Right forelimb (tissue), 1 donor: ENCODE data around the gene ATP6V0E2.
"Not testable (repeated sequence)": the region's sequence is repeated elsewhere in the genome, so short reads cannot be mapped to it uniquely, and the experiment has no call there.

Experiments
- DNase-seq: peaks from one replicate; pipeline ENCODE4 v3.0.0-alpha.2; 2018

The ATP6V0E2 gene

GRCh38 chr7:149873074-149873969, at the start of gene ATP6V0E2:
Gene ATP6V0E2 (plus strand): TSS chr7:149873969. CDS start chr7:149874066, 97 bp downstream.
- peak; percentile 93 for DNase-seq

DNA sequence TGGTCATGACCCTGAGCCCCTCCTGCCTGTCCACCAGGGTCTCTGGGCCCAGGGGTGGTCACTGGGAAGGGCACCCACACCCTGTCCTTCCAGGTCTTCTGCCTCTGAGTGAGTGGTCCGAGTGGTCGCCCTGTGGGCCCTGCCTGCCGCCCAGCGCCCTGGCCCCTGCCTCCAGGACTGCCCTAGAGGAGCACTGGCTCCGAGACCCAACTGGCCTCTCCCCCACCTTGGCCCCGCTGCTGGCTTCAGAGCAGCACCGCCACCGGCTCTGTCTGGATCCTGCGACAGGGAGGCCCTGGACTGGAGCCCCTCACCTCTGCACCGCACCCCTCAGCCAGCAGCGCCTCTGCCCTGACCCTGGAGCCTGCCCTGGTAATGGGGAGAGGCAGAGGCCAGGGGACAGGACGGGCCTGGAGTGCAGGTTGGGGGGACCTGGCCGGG, 49.4 kb upstream of the ATP6V0E2 start:
- no peak for DNase-seq

DNA sequence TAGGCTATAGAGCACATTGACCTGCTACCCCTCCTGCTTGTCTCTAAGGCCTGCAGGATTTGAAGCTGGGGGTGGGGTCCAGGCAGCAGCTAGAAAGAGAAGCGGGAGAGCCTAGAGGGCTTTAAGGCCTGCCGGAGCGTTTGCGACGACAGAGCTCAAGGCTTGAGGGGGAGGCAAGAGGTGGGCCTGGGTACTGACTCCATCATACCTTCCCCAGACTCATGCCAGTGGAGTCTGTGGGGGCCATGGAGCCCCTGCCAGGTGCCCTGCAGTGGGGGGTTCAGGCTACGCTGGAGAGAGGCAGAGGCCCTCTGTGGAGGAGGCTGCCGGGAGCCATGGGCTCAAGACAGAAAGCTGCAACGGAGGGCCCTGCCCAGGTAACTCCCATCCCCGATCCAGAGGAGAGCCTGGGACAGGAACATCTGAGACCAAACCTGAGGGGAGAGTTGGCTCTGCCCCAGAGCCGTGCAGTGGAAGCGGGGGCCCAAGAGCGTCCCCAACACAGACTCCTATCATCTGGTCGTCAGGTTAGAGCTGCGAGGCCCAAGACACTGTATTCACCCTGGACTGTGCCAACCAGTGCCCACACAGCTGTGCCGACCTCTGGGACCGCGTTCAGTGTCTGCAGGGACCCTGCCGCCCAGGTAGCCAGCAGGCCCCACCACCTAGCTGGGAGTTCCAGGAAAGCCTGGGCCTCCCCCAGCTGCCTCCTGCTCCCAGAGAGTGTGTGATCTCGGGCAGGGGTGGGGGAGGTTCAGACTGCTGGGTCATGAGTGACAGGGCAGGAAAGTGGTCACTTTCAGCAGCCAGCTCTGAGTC, 48.8 kb upstream of the ATP6V0E2 start:
- DNase-seq, result no peak

- DNase-seq, result no peak
These were observed 48.0 kb upstream of the ATP6V0E2 start for GRCh38 chr7:149825567-149826343.

DNA sequence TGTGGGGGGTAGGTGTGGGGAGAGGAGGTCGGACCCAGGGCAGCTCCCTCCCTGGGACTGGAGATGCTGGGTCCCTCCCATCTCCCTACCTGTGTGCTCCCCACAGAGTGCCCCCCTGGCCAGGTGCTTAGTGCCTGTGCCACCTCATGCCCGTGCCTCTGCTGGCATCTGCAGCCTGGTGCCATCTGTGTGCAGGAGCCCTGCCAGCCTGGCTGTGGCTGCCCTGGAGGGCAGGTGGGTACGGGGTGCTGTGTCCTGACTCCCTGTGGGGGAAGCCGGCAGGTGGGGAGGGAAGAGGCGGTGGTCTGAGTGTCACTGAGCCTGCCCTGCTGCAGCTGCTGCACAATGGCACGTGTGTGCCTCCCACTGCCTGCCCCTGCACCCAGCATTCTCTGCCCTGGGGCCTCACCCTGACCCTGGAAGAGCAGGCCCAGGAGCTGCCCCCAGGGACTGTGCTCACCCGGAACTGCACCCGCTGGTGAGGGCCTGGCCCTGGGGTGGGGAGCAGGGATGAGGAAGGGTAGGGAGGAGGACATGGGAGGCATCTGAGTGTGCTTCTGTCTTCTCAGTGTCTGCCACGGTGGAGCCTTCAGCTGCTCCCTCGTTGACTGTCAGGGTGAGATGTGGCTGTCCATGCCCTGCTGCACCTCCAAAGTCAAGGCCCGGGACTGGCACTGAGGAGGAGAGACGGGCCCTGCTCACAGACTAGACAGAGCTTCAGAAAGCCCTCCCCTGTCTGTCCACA, 47.3 kb upstream of the ATP6V0E2 start:
- no peak for DNase-seq

DNA sequence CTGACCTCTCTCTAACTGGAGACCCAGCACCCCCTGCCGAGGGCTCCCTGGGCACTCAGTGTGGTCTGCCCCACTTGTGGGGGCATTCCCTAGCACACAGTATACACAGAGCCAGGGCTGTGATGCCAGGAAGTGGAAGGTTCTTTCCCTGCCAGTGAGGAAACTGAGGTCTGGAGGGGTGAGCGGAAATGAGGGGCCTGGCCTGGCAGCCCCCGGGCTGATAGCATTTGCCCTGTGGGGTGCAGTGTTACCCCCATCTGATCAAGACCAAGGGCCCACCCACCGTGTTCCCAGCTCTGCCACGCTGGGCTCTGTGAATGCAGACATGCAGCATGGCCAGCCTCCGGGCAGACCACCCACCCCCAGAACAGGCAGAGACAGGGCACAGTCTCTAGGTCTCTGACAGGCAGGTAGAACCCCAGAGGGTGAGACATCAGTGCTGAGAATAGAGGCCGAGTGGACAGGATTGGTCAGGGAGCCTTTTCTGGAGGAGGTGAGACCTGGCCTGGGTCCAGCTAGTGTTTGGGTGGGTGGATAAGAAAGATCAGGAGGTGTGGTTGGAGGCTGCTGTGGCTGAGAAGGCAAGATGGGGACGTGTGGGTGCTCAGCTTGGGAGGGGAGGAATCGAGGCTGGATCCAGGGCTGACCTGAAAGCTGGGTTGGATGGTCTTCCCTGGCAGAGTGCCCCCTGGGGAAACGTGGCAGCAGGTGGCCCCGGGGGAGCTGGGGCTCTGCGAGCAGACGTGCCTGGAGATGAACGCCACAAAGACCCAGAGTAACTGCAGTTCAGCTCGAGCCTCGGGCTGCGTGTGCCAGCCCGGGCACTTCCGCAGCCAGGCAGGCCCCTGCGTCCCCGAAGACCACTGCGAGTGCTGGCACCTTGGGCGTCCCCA, 46.4 kb upstream of the ATP6V0E2 start:
- no peak for DNase-seq

- no peak for DNase-seq
These were observed 45.1 kb upstream of the ATP6V0E2 start for GRCh38 chr7:149828357-149829309.

DNA sequence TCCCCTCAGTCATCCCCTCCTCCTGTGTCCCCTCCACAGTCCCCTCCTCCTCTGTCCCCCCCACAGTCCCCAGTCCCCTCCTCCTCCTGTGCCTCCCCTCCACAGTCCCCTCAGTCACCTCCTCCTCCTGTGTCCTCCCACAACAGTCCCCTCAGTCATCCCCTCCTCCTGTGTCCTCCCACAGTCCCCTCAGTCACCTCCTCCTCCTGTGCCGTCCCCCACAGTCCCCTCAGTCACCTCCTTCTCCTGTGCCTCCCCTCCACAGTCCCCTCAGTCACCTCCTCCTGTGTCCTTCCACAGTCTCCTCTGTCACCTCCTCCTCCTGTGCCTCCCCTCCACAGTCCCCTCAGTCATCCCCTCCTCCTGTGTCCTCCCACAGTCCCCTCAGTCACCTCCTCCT, 43.2 kb upstream of the ATP6V0E2 start:
- not testable (repeated sequence) for DNase-seq

DNA sequence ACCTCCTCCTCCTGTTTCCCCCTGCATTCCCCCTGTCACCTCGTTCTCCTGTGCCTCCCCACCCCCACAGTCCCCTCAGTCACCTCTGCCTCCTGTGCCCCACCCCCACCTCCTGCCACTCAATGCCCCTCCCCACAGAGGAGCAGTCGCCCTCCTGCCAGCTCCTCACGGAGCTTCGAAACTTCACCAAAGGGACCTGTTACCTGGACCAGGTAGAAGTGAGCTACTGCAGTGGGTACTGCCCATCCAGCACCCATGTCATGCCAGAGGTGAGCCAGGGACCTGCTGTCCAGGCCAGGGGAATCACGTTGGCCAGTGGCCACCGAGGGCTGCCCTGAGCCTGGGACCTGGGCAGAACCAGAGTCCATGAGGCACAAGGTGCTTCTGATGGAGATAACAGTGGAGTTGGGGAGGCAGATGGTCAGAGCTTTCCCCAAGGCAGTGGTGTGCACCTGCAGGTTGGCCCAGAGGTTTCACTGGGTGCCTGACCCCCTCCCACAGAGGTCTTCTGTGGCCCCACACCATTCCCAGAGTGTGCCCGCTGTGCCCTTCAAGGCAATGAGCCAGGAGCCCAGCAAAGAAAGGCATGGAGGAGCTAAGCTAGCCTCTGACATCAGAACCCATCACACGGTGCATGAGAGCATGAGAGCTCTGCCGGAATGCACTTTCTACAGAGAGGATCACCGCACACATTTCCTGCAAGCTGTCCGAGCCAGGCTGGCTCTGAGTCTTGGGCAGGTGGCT, 42.6 kb upstream of the ATP6V0E2 start:
- no peak for DNase-seq

GRCh38 chr7:149831741-149832219, 42.0 kb upstream of the ATP6V0E2 start:
- no peak for DNase-seq

DNA sequence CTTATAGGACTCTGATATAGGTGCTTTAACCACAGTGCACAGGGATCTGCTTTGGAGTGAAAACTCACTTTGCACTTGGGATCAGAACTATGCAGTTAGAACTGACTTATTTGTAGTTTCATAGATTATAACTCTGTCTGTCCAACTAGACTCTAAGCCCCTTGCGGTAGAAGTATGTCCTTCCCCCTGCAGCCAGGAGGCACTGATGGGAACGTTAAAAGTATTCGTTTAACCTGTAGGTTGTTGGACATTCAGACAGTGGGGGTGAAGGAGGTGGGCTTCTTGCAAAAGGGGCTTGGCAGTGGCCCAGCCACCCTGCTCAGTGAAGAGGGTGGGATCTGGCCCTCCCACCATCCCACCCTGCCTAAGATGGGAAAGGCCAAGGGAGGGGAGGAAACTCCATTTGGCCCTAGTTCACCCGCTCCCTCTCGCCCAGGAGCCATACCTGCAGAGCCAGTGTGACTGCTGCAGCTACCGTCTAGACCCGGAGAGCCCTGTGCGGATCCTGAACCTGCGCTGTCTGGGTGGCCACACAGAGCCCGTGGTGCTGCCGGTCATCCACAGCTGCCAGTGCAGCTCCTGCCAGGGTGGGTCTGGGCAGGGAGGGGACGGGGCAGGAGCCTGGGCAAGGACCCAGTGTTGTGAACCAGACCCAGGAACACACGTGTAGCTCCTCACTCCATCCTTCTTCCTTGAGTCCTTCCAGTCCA, 41.3 kb upstream of the ATP6V0E2 start:
- no peak for DNase-seq

DNA sequence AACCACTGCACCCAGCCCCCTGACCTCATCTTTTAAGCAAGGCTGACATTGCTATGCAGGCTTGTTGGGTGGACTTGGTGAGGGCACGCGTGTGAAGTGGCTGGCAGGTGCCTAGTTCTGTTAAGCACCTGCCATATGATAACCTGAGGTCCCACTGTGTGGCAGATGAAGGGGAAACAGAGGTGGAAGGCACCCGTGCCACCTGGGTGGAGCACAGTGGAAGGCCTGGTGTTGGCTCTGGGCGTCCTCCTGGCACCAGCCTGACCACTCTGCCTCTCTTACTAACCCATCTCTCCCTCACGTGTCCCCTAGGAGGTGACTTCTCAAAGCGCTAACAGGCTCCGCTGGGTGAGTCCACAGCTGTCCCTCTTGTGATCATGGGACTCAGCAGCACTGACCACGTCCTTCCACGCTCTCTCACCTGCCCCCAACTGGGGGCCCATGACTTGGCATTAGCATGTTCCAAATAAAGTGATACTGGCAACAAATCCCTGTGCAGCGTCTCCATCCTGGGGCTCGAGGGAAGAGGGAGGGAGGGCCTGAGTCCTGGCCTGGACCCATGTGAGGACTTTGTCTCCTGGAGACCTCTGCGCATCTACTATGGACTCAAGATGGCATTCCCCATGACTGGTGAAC, 40.2 kb upstream of the ATP6V0E2 start:
- no peak for DNase-seq

DNA sequence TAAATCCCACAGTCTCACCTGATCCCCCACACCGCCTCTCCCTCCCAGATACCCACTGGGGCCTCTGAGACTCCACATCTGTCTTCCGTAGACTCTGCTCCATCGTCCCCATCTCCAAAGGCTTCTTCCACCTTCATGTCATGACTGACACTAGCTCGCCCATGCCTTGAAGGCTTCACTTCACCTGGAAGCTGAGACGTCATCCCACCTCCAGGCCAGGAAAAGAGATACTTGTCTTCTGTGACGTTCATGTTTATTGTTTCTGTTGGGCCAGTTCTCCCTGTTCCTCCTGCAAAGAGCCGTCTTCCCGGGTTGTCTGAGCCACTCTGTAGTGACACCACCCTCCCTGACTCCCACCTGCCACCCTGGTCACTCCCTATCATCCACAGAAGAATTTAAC, 39.2 kb upstream of the ATP6V0E2 start:
- no peak for DNase-seq

DNA sequence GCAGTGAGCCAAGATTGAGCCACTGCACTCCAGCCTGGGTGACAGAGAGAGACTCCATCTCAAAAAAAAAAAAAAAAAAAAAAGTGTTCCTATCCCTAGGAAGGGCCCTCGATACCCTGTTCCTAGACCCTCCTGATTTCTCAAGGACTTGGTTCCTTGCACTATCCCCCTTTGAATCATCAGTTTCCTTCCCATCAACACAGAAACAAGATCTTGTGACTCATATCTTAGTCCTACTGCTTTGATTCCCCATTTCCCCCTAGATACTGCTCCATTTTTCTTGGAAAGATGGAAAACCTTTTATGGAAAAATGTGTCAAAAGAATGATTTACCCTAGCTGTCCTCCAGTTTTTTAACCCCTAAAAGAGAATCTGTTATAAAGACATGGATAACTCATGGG, 37.3 kb upstream of the ATP6V0E2 start:
- no peak for DNase-seq

DNA sequence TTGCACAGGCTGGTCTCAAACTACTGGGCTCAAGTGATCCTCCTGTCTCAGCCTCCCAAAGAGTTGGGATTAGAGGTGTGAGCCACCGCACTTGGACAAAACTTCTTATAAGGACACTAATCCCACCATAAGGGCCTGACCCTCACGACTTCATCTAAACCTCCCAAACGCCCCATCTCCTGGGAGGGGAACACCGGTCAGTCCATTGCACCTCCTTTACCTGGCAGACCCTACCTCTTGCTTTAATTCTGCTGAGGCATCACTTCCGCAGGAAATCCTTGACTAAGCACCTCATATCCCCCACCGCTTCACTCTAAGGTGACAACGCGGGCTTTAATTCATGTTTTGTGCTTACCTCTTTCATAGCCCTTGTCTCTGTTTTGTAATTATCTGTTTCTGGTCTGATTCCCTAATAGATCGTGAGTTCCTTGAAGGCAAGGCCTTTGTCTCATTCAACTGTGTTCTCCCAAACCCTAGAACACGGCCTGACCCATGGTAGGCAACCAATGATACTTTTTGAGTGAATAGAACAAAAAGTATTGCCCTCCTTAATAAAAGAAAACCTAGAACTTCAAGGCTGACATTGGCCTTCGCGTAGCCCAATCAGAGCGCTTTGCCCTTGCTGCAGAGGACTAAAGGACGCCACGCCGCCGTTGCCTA, 36.1 kb upstream of the ATP6V0E2 start:
- DNase-seq, result no peak

DNA sequence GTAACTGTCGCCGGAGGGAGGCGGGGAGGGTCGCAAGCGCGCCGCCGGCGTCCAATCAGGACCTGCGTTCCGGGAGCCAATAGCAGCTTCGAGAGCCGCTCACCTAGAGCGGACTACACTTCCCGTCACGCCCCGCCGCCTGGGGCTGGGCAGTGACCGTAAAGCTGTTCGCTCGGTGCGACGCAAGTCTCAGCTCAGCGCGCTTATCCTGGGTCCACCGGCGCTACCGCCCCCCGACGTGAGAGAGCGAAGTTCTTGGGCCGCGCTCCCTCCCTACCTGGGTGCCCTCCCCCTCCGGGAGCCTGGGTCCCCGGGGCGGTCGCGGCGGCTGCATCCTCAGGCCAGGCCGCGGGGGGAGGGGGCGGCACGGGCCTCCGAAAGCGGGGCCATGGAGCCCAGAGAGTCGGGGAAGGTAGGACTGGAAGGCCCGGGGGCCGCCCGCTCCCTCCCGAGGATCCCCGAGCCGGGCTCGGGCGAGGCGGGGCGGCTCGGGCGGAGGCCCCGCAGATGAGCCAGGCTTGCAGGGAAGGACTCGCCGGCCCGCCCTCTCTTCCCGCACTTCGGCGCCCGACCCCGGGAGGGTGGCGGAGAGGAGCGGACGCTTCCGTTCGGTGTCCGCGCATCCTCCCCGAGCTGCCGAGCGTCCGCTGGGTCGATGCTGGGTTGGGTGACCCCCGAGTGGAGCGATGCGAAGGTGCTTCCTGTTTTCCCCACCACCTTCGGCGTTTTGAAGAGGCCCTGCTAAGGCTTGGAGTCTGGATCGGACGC, 35.4 kb upstream of the ATP6V0E2 start, which contains the start of gene ZNF862:
ZNF862 (plus strand) TSS at position 152 of the 768 bp plus-strand sequence; CDS start at position 389, 237 bp downstream.
- peak; percentile 96 for DNase-seq
